ENCODE measurements around the gene PAK5.

- no peak for TF ChIP-seq CTCF (IDR thresholded peaks at IDR 0.05; ENCODE audit: insufficient read depth, low read length, poor library complexity, severe bottlenecking)
- no peak for TF ChIP-seq EZH2phosphoT487 (conservative IDR thresholded peaks at IDR 0.05; ENCODE audit: low read length)
Observed at GRCh38 chr20:9852566-9852965, 13.7 kb upstream of the PAK5 start.

Measured in SU-DHL-6 (cell line).